Fibroblast of pulmonary artery (primary cell): ENCODE results near the gene SEMA5B.
A peak's percentile ranks its signal among the peaks of the same experiment; 100 is the strongest.

Experiments used
- DNase-seq: peaks from one replicate; pipeline ENCODE4 v3.0.0-alpha.2; 2010; ENCODE audit warnings: low read depth
- H3K4me3 ChIP-seq: replicated peaks from 2 replicates; pipeline ENCODE4 v1.5.1; 2011; ENCODE audit warnings: low read depth, mild to moderate bottlenecking, control low read depth, low read length, moderate library complexity
- CTCF ChIP-seq: IDR thresholded peaks from 2 replicates; pipeline ENCODE4 v1.5.1; 2011; ENCODE audit warnings: mild to moderate bottlenecking, control low read depth, low read length, inconsistent platforms; ENCODE audit errors: missing control alignments

SEMA5B gene

GRCh38 chr3:122960652-122961051 is 66.9 kb downstream of the SEMA5B start:
- no peak for TF ChIP-seq CTCF
- H3K4me3 ChIP-seq: no peak overlapping the region
- DNase-seq: no peak

GRCh38 chr3:122959339-122959738 is 68.2 kb downstream of the SEMA5B start:
- no peak for DNase-seq
- TF ChIP-seq CTCF: no peak
- H3K4me3 ChIP-seq: no peak overlapping the region

DNA sequence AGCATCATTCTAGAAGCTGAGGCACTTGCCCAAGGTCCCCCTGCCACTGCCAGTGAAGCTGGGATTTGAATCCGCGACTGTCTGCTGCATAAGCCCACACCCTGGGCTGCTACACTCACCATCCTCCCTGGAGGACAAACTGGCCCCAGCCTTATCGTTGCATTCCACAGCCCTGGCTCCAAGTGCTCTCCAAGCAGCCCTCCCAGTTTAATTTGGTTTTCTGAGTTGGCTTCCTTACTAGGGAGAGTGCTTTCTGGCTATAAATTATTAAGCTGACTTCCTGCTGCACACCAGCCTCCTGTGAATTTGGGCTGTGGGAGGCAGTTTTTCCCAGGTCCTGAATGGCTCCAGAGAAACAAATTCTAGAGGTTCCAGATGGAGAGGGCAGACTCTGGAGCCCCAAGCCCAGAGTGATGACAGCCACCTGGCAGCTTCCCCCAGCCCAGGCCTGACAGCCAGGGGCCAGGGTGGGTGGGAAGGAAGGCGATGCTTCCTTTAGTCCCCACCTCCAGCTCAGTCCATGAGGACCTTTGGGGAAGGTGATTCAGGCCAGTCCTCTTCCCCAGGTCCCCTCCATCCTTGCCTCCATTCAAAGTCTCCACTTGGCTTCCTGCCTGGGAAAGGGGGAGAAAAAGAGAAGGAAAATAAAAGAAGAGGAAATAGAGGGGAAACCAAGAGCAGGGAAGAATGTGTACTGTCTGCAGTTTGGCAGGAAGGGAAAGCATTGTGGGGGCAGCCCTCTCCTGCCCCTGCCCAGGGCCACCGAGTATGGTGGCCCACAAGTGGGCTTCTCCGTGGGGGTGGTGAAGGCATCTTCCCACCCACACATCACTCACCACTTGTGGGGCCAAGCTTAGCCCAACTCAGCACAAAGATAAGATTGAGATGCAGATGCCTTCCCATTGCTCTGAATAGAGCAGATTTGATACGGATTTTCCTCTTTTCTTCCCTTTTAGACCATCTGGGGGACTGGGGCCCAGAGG is 69.6 kb downstream of the SEMA5B start:
- no peak for TF ChIP-seq CTCF
- DNase-seq: peak; percentile 36

DNA sequence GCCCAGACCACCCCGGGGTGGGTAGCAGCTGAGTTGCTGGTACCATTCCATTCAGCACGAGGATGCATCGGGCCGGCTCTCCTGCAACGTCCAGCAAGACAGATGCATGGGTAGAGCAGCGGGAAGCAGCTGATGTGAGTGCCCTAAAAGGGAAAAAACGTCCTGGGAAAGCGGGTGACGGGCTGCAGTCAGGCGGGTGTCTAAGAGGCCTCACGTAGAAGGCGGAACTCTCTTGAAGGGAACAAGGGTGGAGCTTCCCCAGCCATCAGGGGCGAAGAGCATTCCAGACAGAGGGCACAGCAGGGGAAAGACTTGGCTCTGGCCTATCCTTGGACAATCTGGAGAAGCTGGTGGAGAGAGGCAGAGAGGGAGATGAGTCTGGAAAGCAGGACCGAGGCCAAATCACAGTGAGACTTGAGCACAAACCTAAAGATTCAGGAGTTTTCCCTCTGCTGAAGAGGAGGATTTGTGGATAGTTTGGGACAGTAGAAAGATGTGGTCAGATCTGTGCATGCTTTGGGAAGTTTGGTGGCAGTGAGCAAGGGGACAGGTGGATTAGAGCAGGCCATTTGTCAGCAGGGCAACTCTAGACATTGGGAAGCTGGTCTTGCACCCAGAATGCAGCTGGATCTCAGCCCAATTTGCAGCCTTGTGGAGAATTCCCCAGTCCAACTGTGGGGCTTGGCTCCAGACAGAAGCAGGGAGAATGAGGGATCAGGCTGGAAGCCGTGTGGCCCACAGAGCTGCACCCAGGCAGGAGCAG is 70.7 kb downstream of the SEMA5B start:
- TF ChIP-seq CTCF: no peak
- DNase-seq: no peak
- H3K4me3 ChIP-seq: no peak overlapping the region

More for the DNA sequence above, 69.6 kb downstream of the SEMA5B start:
- H3K4me3 ChIP-seq: no peak overlapping the region

DNA sequence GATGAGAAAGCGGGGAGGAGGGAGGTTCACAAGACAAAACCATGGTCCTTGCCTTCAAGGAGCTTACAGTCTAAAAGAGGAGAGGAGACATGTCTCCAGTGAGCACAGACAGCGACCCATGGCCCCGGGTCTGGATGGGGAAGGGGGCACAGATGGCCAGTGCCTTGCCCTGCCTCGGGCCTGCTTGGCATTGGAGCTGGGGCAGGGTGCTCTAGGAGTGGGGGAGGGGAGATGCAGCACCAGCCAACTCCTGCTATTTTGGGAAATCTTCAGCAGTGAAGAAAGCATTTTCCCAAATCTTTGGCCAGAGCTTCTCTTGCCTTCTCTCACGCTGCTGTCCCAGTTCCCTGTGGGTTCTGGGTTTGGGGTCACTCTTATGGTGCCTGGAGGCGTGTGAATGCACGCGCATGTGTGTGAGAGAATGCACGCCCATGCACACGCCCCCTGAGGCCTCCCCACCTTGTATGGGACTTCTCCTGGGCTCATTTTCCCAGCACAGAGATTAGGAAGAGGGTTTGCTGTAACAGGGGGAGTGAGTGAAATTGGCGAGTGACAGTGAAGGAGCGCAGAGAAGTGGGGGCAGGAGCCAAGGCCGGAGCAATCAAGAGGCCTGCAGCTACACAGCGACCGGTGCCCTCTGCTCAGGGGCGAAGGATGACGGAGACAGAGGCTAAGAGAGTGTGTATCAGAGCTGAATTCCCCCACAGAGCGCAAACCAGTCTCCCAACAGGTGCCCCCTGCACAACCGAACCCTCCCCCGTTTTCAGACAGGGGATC is 71.5 kb downstream of the SEMA5B start:
- TF ChIP-seq CTCF: no peak
- DNase-seq: no peak
- H3K4me3 ChIP-seq: no peak overlapping the region

- DNase-seq: peak; percentile 28
- no peak overlapping the region for H3K4me3 ChIP-seq
These were observed 75.0 kb downstream of the SEMA5B start for GRCh38 chr3:122952520-122952919.

More at GRCh38 chr3:122952520-122952919, 75.0 kb downstream of the SEMA5B start:
- TF ChIP-seq CTCF: peak; percentile 40
